ENCODE results near the gene SMIM32.

Gene SMIM32

GRCh38 chr5:136185974-136186665, 6.8 kb downstream of the SMIM32 start:
- DNase-seq: no peak

GRCh38 chr5:136182618-136183017, 10.3 kb downstream of the SMIM32 start:
- DNase-seq: no peak

- no peak for DNase-seq
These were observed 18.8 kb downstream of the SMIM32 start for GRCh38 chr5:136174021-136174659.

- DNase-seq: no peak
These were observed 23.7 kb downstream of the SMIM32 start for GRCh38 chr5:136169218-136169617.

GRCh38 chr5:136166909-136167308, 26.1 kb downstream of the SMIM32 start:
- DNase-seq: no peak

- DNase-seq: no peak
These were observed 28.7 kb downstream of the SMIM32 start for GRCh38 chr5:136164226-136164625.

- no peak for DNase-seq
These were observed 31.0 kb downstream of the SMIM32 start for GRCh38 chr5:136162008-136162407.

- no peak for DNase-seq
These were observed 33.5 kb downstream of the SMIM32 start for GRCh38 chr5:136159457-136159856.

GRCh38 chr5:136157514-136157913, 35.4 kb downstream of the SMIM32 start:
- no peak for DNase-seq

- DNase-seq: no peak
These were observed 37.2 kb downstream of the SMIM32 start for GRCh38 chr5:136155761-136156160.

- no peak for DNase-seq
These were observed 37.9 kb downstream of the SMIM32 start for GRCh38 chr5:136155078-136155477.

- DNase-seq: no peak
These were observed 39.3 kb downstream of the SMIM32 start for GRCh38 chr5:136153581-136154236.

GRCh38 chr5:136149891-136150290, 43.1 kb downstream of the SMIM32 start:
- DNase-seq: no peak

- no peak for DNase-seq
These were observed 45.3 kb downstream of the SMIM32 start for GRCh38 chr5:136147632-136148031.

GRCh38 chr5:136146201-136146600, 46.8 kb downstream of the SMIM32 start:
- no peak for DNase-seq

- DNase-seq: no peak
These were observed 47.9 kb downstream of the SMIM32 start for GRCh38 chr5:136145030-136145429.

GRCh38 chr5:136143763-136144162, 49.2 kb downstream of the SMIM32 start:
- no peak for DNase-seq

- DNase-seq: no peak
These were observed 49.6 kb downstream of the SMIM32 start for GRCh38 chr5:136143312-136143711.

- DNase-seq: no peak
These were observed 51.4 kb downstream of the SMIM32 start for GRCh38 chr5:136141561-136141960.
